A549 (cell line): Measurements from ENCODE around the gene INTS3. TPM values are rescaled to one million over a fixed set of nuclear protein-coding genes. Genes with fewer than 3 reads are reported as not detected.

Source experiments
- ATAC-seq, 2 experiments: fragments of 200-7000 bp in 1 of 2; fragments of >200 bp in 1 of 2; cut with Nextera tagmentation in 1 of 2; cut with Tn5 transposase in 1 of 2; 3 replicates each; pipeline versions ENCODE4 v1.8.0 to v1.9.1; 2018 to 2020; ENCODE audit warnings: mild to moderate bottlenecking in 1 of 2, moderate library complexity in 1 of 2
- CTCF ChIA-PET: fragments of 300-600 bp; sonication (Branson Sonifier 250); formaldehyde crosslinking; extraction: SDS; loops from one replicate; lab custom pipeline; 2021; ENCODE audit warnings: antibody characterized with exemption, inconsistent platforms; lab: Yijun Ruan, JAX
- POLR2A ChIA-PET: fragments of 350-600 bp; formaldehyde crosslinking; extraction: SDS; loops from one replicate; lab custom pipeline; 2021; ENCODE audit warnings: antibody characterized with exemption, inconsistent platforms; lab: Yijun Ruan, JAX
- DNase-seq, 2 experiments: peaks; one replicate each; pipeline versions ENCODE4 v3.0.0 to v3.0.0-alpha.2; 2011 to 2016; ENCODE audit warnings: low read depth in 1 of 2, low spot score in 1 of 2
- FAIRE-seq: peaks from 2 replicates; lab custom pipeline; 2011; peaks lifted over from hg19 to GRCh38; lab: Jason Lieb, UNC
- H3K27ac ChIP-seq, 2 experiments: fragments of >200 bp; sonication (Bioruptor Twin); formaldehyde crosslinking; 3 replicates each; pipeline ENCODE4 v1.5.1; 2016 to 2017
- H3K4me1 ChIP-seq: fragments of >200 bp; sonication (Bioruptor Twin); formaldehyde crosslinking; 3 replicates; pipeline ENCODE4 v1.6.1; 2016
- H3K4me2 ChIP-seq: fragments of >200 bp; sonication (Bioruptor Twin); formaldehyde crosslinking; 3 replicates; pipeline ENCODE4 v1.6.1; 2016
- H3K4me3 ChIP-seq: fragments of >200 bp; sonication (Bioruptor Twin); formaldehyde crosslinking; 3 replicates; pipeline ENCODE4 v1.5.1; 2016
- H3K9me3 ChIP-seq: fragments of >200 bp; sonication (Bioruptor Twin); formaldehyde crosslinking; 3 replicates; pipeline ENCODE4 v1.6.1; 2016
- BCL3 ChIP-seq: fragments of >200 bp; sonication (Bioruptor Twin); formaldehyde crosslinking; IDR thresholded peaks from 3 replicates; pipeline ENCODE4 v1.6.1; 2016
- BHLHE40 ChIP-seq: IDR thresholded peaks from 2 replicates; pipeline ENCODE4 v1.6.1; 2012; ENCODE audit warnings: low read depth, low read length, inconsistent platforms
- CBX2 ChIP-seq: fragments of 200-600 bp; sonication (generic); IDR thresholded peaks from 2 replicates; pipeline ENCODE4 v1.6.1; 2016; ENCODE audit warnings: low read depth, mild to moderate bottlenecking, borderline replicate concordance
- CBX8 ChIP-seq: fragments of 200-600 bp; sonication (generic); IDR thresholded peaks from 2 replicates; pipeline ENCODE4 v1.6.1; 2016
- CEBPB ChIP-seq, 2 experiments: fragments of >200 bp in 1 of 2; sonication (Bioruptor Twin) in 1 of 2; formaldehyde crosslinking in 1 of 2; IDR thresholded peaks; 2 replicates each; pipeline ENCODE4 v1.6.1; 2012 to 2016
- EHF ChIP-seq: fragments of 250-450 bp; sonication (Bioruptor Pico); IDR thresholded peaks from 2 replicates; pipeline ENCODE4 v1.5.0; 2020; ENCODE audit warnings: mild to moderate bottlenecking
- EHMT2 ChIP-seq: fragments of 200-600 bp; sonication (generic); IDR thresholded peaks from 2 replicates; pipeline ENCODE4 v1.6.1; 2016; ENCODE audit warnings: antibody characterized with exemption, low read depth, mild to moderate bottlenecking, moderate library complexity
- EP300 ChIP-seq, 2 experiments: fragments of >200 bp; sonication (Bioruptor Twin); formaldehyde crosslinking; IDR thresholded peaks; 2 replicates in 1 of 2; 3 replicates in 1 of 2; pipeline ENCODE4 v1.6.1; 2016 to 2017
- FOSB ChIP-seq: fragments of 250-450 bp; sonication (Bioruptor Pico); IDR thresholded peaks from 2 replicates; pipeline ENCODE4 v1.5.0; 2020; ENCODE audit warnings: mild to moderate bottlenecking, moderate library complexity
- FOSL2 ChIP-seq, 2 experiments: fragments of 450-650 bp in 1 of 2; fragments of >200 bp in 1 of 2; sonication (Bioruptor Twin) in 1 of 2; formaldehyde crosslinking; IDR thresholded peaks; 2 replicates each; pipeline versions ENCODE4 v1.5.0 to v1.6.1; 2016 to 2020; ENCODE audit warnings: mild to moderate bottlenecking in 1 of 2, moderate library complexity in 1 of 2
- FOXS1 ChIP-seq: fragments of 250-450 bp; sonication (Bioruptor Pico); IDR thresholded peaks from 2 replicates; pipeline ENCODE4 v1.5.0; 2020; ENCODE audit warnings: mild to moderate bottlenecking, moderate library complexity
- GATA3 ChIP-seq: IDR thresholded peaks from 2 replicates; pipeline ENCODE4 v1.6.1; 2012; ENCODE audit warnings: borderline replicate concordance
- HDAC2 ChIP-seq: fragments of 200-600 bp; sonication (generic); IDR thresholded peaks from 2 replicates; pipeline ENCODE4 v1.6.1; 2016
- HEYL ChIP-seq: fragments of 250-450 bp; sonication (Bioruptor Pico); IDR thresholded peaks from 2 replicates; pipeline ENCODE4 v1.8.0; 2021; ENCODE audit warnings: mild to moderate bottlenecking, moderate library complexity
- JUN ChIP-seq, 2 experiments: fragments of >200 bp; sonication (Bioruptor Twin); formaldehyde crosslinking; IDR thresholded peaks; 2 replicates in 1 of 2; 3 replicates in 1 of 2; pipeline ENCODE4 v1.6.1; 2016 to 2017
- MAFK ChIP-seq: fragments of 450-650 bp; IDR thresholded peaks from 2 replicates; pipeline ENCODE4 v1.6.1; 2014; ENCODE audit not compliant: partially characterized antibody
- MAZ ChIP-seq: fragments of 150-350 bp; IDR thresholded peaks from 2 replicates; pipeline ENCODE4 v1.6.1; 2014; ENCODE audit warnings: antibody characterized with exemption, low read depth, low read length, borderline replicate concordance
- MYC ChIP-seq: IDR thresholded peaks from 2 replicates; pipeline ENCODE4 v1.6.1; 2012; ENCODE audit warnings: mild to moderate bottlenecking, inconsistent platforms, low read length, improper control_type of control experiment, borderline replicate concordance
- NFE2L2 ChIP-seq: fragments of 150-350 bp; conservative IDR thresholded peaks from 2 replicates; pipeline ENCODE4 v1.6.1; 2014; ENCODE audit warnings: low read length
- NPAS2 ChIP-seq: fragments of 250-450 bp; sonication (Bioruptor Pico); IDR thresholded peaks from 2 replicates; pipeline ENCODE4 v1.8.0; 2022; ENCODE audit warnings: mild to moderate bottlenecking, moderate library complexity, borderline replicate concordance
- NR3C1 ChIP-seq: fragments of >200 bp; sonication (Bioruptor Twin); formaldehyde crosslinking; IDR thresholded peaks from 3 replicates; pipeline ENCODE4 v1.6.1; 2017
- POLR2A ChIP-seq: IDR thresholded peaks from 2 replicates; pipeline ENCODE4 v1.6.1; 2012; ENCODE audit warnings: mild to moderate bottlenecking, low read length
- RARB ChIP-seq: fragments of 250-450 bp; sonication (Bioruptor Pico); IDR thresholded peaks from 2 replicates; pipeline ENCODE4 v1.8.0; 2021; ENCODE audit warnings: mild to moderate bottlenecking, moderate library complexity
- RCOR1 ChIP-seq: fragments of 150-350 bp; IDR thresholded peaks from 2 replicates; pipeline ENCODE4 v1.6.1; 2014; ENCODE audit warnings: antibody characterized with exemption, low read length, low read depth
- SREBF2 ChIP-seq: fragments of 450-650 bp; IDR thresholded peaks from 2 replicates; pipeline ENCODE4 v1.6.1; 2014; ENCODE audit warnings: mild to moderate bottlenecking, moderate library complexity
- TFCP2L1 ChIP-seq: fragments of 250-450 bp; sonication (Bioruptor Pico); IDR thresholded peaks from 2 replicates; pipeline ENCODE4 v1.5.0; 2021; ENCODE audit warnings: mild to moderate bottlenecking
- TP53 ChIP-seq: fragments of 250-450 bp; sonication (Bioruptor Pico); IDR thresholded peaks from 2 replicates; pipeline ENCODE4 v1.5.0; 2021; ENCODE audit warnings: mild to moderate bottlenecking, moderate library complexity
- ZNF302 ChIP-seq: fragments of 250-450 bp; sonication (Bioruptor Pico); IDR thresholded peaks from 2 replicates; pipeline ENCODE4 v1.9.0; 2021; ENCODE audit warnings: inconsistent platforms, mild to moderate bottlenecking, moderate library complexity
- ZSCAN20 ChIP-seq: fragments of 250-450 bp; sonication (Bioruptor Pico); IDR thresholded peaks from 2 replicates; pipeline ENCODE4 v1.8.0; 2022; ENCODE audit warnings: mild to moderate bottlenecking, moderate library complexity
- WGBS: methylation state at CpG from one replicate; pipeline ENCODE4 v1.1.6; 2017; ENCODE audit errors: missing lambda C conversion rate; 5-methylcytosine and 5-hydroxymethylcytosine counted together
- polyA plus RNA-seq, 4 experiments: library from polyadenylated mRNA; depleted of rRNA in 3 of 4; stranded (reverse); fragments of >200 nt; fragmentation: RNase III in 1 of 4; extraction: RNeasy Plus Mini Kit Qiagen cat#74134 plus additional on column Dnase treatment in 1 of 4; gene quantifications; 2 replicates in 3 of 4; 3 replicates in 1 of 4; pipeline ENCODE4 v1.2.3, GENCODE V29; 2011 to 2017
- TF ChIP-seq, protein P1 (sequence below): fragments of >200 bp; sonication (Bioruptor Twin); formaldehyde crosslinking; IDR thresholded peaks from 2 replicates; pipeline ENCODE4 v1.6.1; 2016
- TF ChIP-seq, protein P2 (sequence below): IDR thresholded peaks from 2 replicates; pipeline ENCODE4 v1.6.1; 2012
- TF ChIP-seq, protein P3 (sequence below): IDR thresholded peaks from 2 replicates; pipeline ENCODE4 v1.6.1; 2012; ENCODE audit warnings: low read depth, borderline replicate concordance

INTS3 gene
- polyA plus RNA-seq, 2 of the 4 experiments (the other 2 are of a cell fraction), result 23.5 to 34.1 TPM

DNA sequence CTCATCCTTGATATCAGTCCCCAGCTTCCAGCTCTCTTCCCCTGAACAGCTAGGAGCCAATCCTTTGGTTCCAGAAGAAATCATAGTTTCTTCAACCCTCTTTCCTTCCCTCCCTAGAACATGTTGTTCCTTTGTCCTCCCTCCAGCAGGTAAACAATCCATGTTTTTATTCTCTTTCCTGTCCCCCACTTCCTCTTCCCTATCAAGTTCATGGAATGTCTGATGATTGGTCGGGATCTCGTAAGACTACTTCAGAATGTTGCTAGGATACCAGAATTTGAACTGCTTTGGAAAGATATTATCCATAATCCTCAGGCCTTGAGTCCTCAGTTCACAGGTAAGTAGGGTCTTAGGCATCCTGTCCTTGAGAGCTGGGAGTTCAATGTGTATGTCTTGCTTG is 24.2 kb downstream of the INTS3 start (continued):
- no peak for TF ChIP-seq EHMT2
- TF ChIP-seq FOXS1 (CRISPR knock-in tag), result no peak
- no peak for TF ChIP-seq NR3C1
- TF ChIP-seq MAZ, result no peak
- TF ChIP-seq MAFK, result no peak
- TF ChIP-seq GATA3, result no peak
- no peak for TF ChIP-seq POLR2A
- no peak for TF ChIP-seq TFCP2L1 (CRISPR knock-in tag)

DNA sequence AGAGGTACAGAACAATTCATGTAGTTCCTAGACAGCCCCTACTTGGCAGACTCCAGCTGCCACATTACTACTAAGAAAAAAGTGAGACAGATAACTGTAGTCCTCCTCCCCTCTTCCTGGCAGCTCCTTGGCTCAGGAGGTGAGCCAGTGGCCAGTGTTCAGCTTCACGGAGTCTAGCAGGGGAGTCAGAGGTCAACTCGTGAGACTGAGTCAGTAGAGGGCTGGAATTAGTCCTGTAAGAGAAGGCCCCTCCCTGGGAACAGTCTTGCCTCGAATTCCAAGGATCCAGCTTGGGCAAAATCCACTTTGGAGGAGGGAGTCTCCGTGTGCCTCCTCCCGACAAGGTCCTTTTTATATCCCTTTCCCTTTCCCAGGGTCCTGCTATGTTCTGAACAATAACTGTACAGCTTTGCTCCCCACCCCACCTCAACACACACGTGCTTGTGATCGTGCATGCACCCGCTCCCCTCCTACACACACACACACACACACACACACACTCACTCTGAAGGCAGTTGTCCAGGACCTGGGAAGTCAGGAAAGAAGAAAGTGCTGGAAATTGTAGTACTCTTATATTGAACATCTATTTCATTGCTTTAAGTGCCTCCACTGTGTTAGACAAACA is 24.8 kb downstream of the INTS3 start:
- Histone ChIP-seq H3K4me3 (no peak overlapping the region), H3K4me2 (no peak overlapping the region), H3K27ac (no peak overlapping the region), H3K4me1 (no peaks in the 10 kb centered on the region)
- POLR2A ChIA-PET, result interaction anchor here (0.9 kb wide), 1 partner anchor 25 kb away, joined by 3 read pairs; the partner anchor contains the start of gene INTS3
- no peak for FAIRE-seq
- 83% methylated on average over 8 of the region's 8 CpGs for WGBS
- TF ChIP-seq, protein P1, sequence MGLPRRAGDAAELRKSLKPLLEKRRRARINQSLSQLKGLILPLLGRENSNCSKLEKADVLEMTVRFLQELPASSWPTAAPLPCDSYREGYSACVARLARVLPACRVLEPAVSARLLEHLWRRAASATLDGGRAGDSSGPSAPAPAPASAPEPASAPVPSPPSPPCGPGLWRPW, result no peak
- TF ChIP-seq BCL3 (no peak), CBX2 (no peak), SREBF2 (no peak), ZNF302 (CRISPR knock-in tag) (no peak), MYC (no peak), NFE2L2 (no peak), TP53 (CRISPR knock-in tag) (no peak), HDAC2 (no peak), CBX8 (no peak), NPAS2 (no peak), JUN (IDR thresholded peaks at IDR 0.05) (no peak), FOSB (CRISPR knock-in tag) (no peak), GATA3 (no peak), RCOR1 (no peak), CEBPB (IDR thresholded peaks at IDR 0.05) (no peak)
- TF ChIP-seq, protein P2, sequence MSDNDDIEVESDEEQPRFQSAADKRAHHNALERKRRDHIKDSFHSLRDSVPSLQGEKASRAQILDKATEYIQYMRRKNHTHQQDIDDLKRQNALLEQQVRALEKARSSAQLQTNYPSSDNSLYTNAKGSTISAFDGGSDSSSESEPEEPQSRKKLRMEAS, result no peak
- TF ChIP-seq, all 56 proteins: peak for 0
- H3K9me3 ChIP-seq, result no peaks in the 10 kb centered on the region
- DNase-seq (no peak), ATAC-seq (no peak)
- CTCF ChIA-PET, result interaction anchor here (1.0 to 8.1 kb wide), 8 partner anchors 13 to 242 kb away, joined by 3 to 130 read pairs (median 6); partner anchors contain the start of genes NPR1 and S100A13

DNA sequence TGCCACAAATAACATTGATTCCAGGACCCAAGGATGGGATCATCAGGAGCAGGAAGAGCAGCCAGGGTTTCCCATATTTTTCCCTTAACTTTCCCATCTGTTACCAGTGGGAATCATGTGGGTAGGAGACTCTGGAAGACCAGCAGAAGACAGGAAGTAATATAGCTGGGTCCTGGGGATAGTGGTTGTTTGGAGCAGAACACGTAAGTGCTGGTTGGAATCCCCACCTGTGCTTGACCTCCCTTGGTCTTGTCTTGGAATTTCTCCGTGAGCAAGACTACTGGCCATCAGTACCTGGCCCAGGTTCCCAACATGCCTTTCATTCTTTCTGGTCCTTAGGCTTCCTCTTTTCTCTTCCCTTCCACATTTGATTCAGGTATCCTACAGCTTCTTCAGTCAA is 26.4 kb downstream of the INTS3 start:
- H3K4me1 ChIP-seq, result no peaks in the 10 kb centered on the region
- H3K9me3 ChIP-seq, result no peaks in the 10 kb centered on the region
- H3K4me3 ChIP-seq, result no peak overlapping the region
- POLR2A ChIA-PET, result no interaction called here
- TF ChIP-seq, protein P3, sequence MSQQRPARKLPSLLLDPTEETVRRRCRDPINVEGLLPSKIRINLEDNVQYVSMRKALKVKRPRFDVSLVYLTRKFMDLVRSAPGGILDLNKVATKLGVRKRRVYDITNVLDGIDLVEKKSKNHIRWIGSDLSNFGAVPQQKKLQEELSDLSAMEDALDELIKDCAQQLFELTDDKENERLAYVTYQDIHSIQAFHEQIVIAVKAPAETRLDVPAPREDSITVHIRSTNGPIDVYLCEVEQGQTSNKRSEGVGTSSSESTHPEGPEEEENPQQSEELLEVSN, result no peak
- TF ChIP-seq EHF (CRISPR knock-in tag) (no peak), NR3C1 (no peak), CBX8 (no peak), RARB (CRISPR knock-in tag) (no peak), BHLHE40 (no peak), GATA3 (no peak), TFCP2L1 (CRISPR knock-in tag) (no peak), FOSL2 (IDR thresholded peaks at IDR 0.05) (no peak), FOSL2 (CRISPR knock-in tag; IDR thresholded peaks at IDR 0.05) (no peak), HEYL (CRISPR knock-in tag) (no peak), CEBPB (IDR thresholded peaks at IDR 0.05) (no peak), ZSCAN20 (CRISPR knock-in tag) (no peak), NFE2L2 (no peak), EHMT2 (no peak), EP300 (IDR thresholded peaks at IDR 0.05) (no peak), SREBF2 (no peak)
- TF ChIP-seq, protein P2, result no peak
- H3K27ac ChIP-seq, result no peak overlapping the region
- H3K4me2 ChIP-seq, result no peak overlapping the region
- 88% methylated on average over 2 of the region's 2 CpGs for WGBS
- FAIRE-seq (no peak), ATAC-seq (no peak), DNase-seq (no peak)
- CTCF ChIA-PET, result interaction anchor here (1.0 to 6.9 kb wide), 7 partner anchors 9 to 402 kb away, joined by 3 to 33 read pairs (median 5); partner anchors contain the start of gene NPR1
